Measurements from ENCODE around the gene PDGFRB. TPM values are rescaled to one million over a fixed set of nuclear protein-coding genes. Genes with fewer than 3 reads are reported as not detected.

PDGFRB gene
- polyA plus RNA-seq, 3 donors, result 118 to 152 (median 152) TPM

- DNase-seq (ENCODE audit: extremely low read depth in 1 of 11, low read depth in 9 of 11, low spot score in 4 of 11), result no peak
Observed at GRCh38 chr5:150082374-150082773, 73.3 kb downstream of the PDGFRB start.

GRCh38 chr5:150081541-150082283 is 73.9 kb downstream of the PDGFRB start:
- peak in 9 of 11 donors; percentile 18 to 36 (median 24) for DNase-seq (ENCODE audit: extremely low read depth in 1 of 11, low read depth in 9 of 11, low spot score in 4 of 11)

- no peak for DNase-seq (ENCODE audit: extremely low read depth in 1 of 11, low read depth in 9 of 11, low spot score in 4 of 11)
Observed at GRCh38 chr5:150080696-150081435, 74.8 kb downstream of the PDGFRB start.

- no peak for DNase-seq (ENCODE audit: extremely low read depth in 1 of 11, low read depth in 9 of 11, low spot score in 4 of 11)
Observed at GRCh38 chr5:150079909-150080461, 75.7 kb downstream of the PDGFRB start.

- DNase-seq (ENCODE audit: extremely low read depth in 1 of 11, low read depth in 9 of 11, low spot score in 4 of 11), result no peak
Observed at GRCh38 chr5:150078802-150079689, 76.6 kb downstream of the PDGFRB start.

- DNase-seq (ENCODE audit: extremely low read depth in 1 of 11, low read depth in 9 of 11, low spot score in 4 of 11), result no peak
Observed at GRCh38 chr5:150077996-150078801, 77.4 kb downstream of the PDGFRB start.

- DNase-seq (ENCODE audit: extremely low read depth in 1 of 11, low read depth in 9 of 11, low spot score in 4 of 11), result no peak
Observed at GRCh38 chr5:150077060-150077459, 78.6 kb downstream of the PDGFRB start.

- no peak for DNase-seq (ENCODE audit: extremely low read depth in 1 of 11, low read depth in 9 of 11, low spot score in 4 of 11)
Observed at GRCh38 chr5:150075806-150076205, 79.8 kb downstream of the PDGFRB start.

- no peak for DNase-seq (ENCODE audit: extremely low read depth in 1 of 11, low read depth in 9 of 11, low spot score in 4 of 11)
Observed at GRCh38 chr5:150075233-150075632, 80.4 kb downstream of the PDGFRB start.

GRCh38 chr5:150073677-150074076 is 82.0 kb downstream of the PDGFRB start:
- no peak for DNase-seq (ENCODE audit: extremely low read depth in 1 of 11, low read depth in 9 of 11, low spot score in 4 of 11)

GRCh38 chr5:150073086-150073625 is 82.5 kb downstream of the PDGFRB start:
- DNase-seq (ENCODE audit: extremely low read depth in 1 of 11, low read depth in 9 of 11, low spot score in 4 of 11), result no peak

- no peak for DNase-seq (ENCODE audit: extremely low read depth in 1 of 11, low read depth in 9 of 11, low spot score in 4 of 11)
Observed at GRCh38 chr5:150070821-150071220, 84.8 kb downstream of the PDGFRB start.

GRCh38 chr5:150069672-150070627 is 85.7 kb downstream of the PDGFRB start:
- no peak for DNase-seq (ENCODE audit: extremely low read depth in 1 of 11, low read depth in 9 of 11, low spot score in 4 of 11)

- DNase-seq (ENCODE audit: extremely low read depth in 1 of 11, low read depth in 9 of 11, low spot score in 4 of 11), result no peak
Observed at GRCh38 chr5:150068961-150069645, 86.5 kb downstream of the PDGFRB start.

GRCh38 chr5:150068472-150068871 is 87.2 kb downstream of the PDGFRB start:
- no peak for DNase-seq (ENCODE audit: extremely low read depth in 1 of 11, low read depth in 9 of 11, low spot score in 4 of 11)

GRCh38 chr5:150068071-150068470 is 87.6 kb downstream of the PDGFRB start:
- DNase-seq (ENCODE audit: extremely low read depth in 1 of 11, low read depth in 9 of 11, low spot score in 4 of 11), result no peak

All from renal cortex interstitium (tissue), 11 donors.